Measurements from ENCODE around the gene GAS7.

- TF ChIP-seq EZH2 (IDR thresholded peaks at IDR 0.05; ENCODE audit: borderline replicate concordance, insufficient read depth, low read depth, low read length, poor library complexity, severe bottlenecking) (no peak), CTCF (IDR thresholded peaks at IDR 0.05) (no peak)
Observed at GRCh38 chr17:10234033-10234432, 35.6 kb upstream of the GAS7 start.

Measured in B cell (primary cell).